ENCODE measurements around the gene ROGDI. TPM values are rescaled to one million over a fixed set of nuclear protein-coding genes. Genes with fewer than 3 reads are reported as not detected.

ROGDI gene
- total and polyA plus RNA-seq, 2 experiments from 2014 or later = 21.4 to 27.3 TPM

DNA sequence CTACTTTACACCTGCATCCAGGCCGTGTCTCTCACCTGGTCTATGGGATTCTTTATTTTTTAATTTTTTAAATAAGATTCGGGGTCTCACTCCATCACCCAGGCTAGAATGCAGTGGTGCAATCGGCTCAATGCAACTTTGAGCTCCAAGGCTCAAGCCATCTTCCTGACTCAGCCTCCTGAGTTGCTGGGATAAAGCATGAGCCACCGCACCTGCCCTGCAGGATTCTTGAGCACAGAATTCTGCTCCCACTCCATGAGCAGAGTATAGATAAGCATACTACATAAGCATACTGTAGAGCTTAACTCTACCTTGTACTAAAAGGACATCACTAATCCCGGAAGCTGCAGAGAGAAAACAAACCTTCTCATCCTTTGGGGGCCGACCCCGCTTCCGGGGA is 29.2 kb upstream of the ROGDI start:
- no peaks in the 10 kb centered on the region for H3K9me2 ChIP-seq (ENCODE audit: insufficient read depth)
- no peak overlapping the region for H3K9ac ChIP-seq
- H3F3A ChIP-seq (ENCODE audit: insufficient read depth) = no peaks in the 10 kb centered on the region
- no peaks in the 10 kb centered on the region for H3K9me3 ChIP-seq (ENCODE audit: low read depth)
- H3K27me3 ChIP-seq (replicated peaks; ENCODE audit: insufficient read depth) = no peaks in the 10 kb centered on the region
- peaks cover 64% of the 10 kb centered on the region for H3K79me2 ChIP-seq (ENCODE audit: insufficient read depth)
- H4K20me1 ChIP-seq (ENCODE audit: insufficient read depth) = no peaks in the 10 kb centered on the region
- no peak for DNase-seq
- no peaks in the 10 kb centered on the region for H3K4me1 ChIP-seq (ENCODE audit: insufficient read depth)
- in situ Hi-C loops (cut with MboI) = no loop called here
- 96 to 100% methylated on average over 8 of the region's 8 CpGs for WGBS, 2 experiments (ENCODE audit: low coverage in 1 of 2, low lambda C conversion rate in 2 of 2, missing lambda C conversion rate in 2 of 2)
- H3K4me2 ChIP-seq (ENCODE audit: unreplicated experiment) = no peak overlapping the region
- TF ChIP-seq EZH2phosphoT487 (IDR thresholded peaks at IDR 0.05; ENCODE audit: insufficient read depth, low read depth) (no peak), EZH2 (IDR thresholded peaks at IDR 0.05; ENCODE audit: insufficient read depth, poor library complexity, severe bottlenecking) (no peak)
- no peak overlapping the region for H2AFZ ChIP-seq
- H3K4me3 ChIP-seq = no peak overlapping the region
- H3K36me3 ChIP-seq (ENCODE audit: low read depth) = peaks cover 49% of the 10 kb centered on the region
- no peak overlapping the region for H3K27ac ChIP-seq

DNA sequence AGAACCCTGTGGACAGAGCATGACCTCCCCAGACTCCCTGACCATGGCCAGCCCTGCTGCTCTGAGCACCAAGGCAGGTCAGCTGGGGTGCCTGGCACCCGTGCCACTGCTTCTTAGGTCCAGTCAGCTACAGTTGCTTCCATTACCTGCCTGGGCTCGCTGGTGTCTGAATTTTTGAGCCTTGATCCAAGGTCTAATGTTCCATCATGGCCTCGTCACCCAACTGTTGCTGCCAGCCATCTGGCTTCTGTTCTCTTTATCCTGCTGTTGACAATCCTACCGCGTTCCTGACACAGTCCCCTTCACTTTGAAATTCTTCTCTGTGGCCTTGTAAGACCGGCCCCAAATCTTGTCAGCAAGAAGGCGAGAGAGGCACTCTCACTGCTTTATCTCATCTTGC is 28.0 kb upstream of the ROGDI start:
- no peaks in the 10 kb centered on the region for H3K9me3 ChIP-seq (ENCODE audit: low read depth)
- H3K9ac ChIP-seq = no peak overlapping the region
- no peaks in the 10 kb centered on the region for H3K4me1 ChIP-seq (ENCODE audit: insufficient read depth)
- WGBS, 2 experiments (ENCODE audit: low coverage in 1 of 2, low lambda C conversion rate in 2 of 2, missing lambda C conversion rate in 2 of 2) = 94 to 96% methylated on average over 7 of the region's 7 CpGs
- H3K79me2 ChIP-seq (ENCODE audit: insufficient read depth) = peaks cover 52% of the 10 kb centered on the region
- no peaks in the 10 kb centered on the region for H3K27me3 ChIP-seq (replicated peaks; ENCODE audit: insufficient read depth)
- H3K27ac ChIP-seq = no peak overlapping the region
- TF ChIP-seq EZH2 (IDR thresholded peaks at IDR 0.05; ENCODE audit: insufficient read depth, poor library complexity, severe bottlenecking) (no peak), EZH2phosphoT487 (IDR thresholded peaks at IDR 0.05; ENCODE audit: insufficient read depth, low read depth) (no peak)
- H3K9me2 ChIP-seq (ENCODE audit: insufficient read depth) = no peaks in the 10 kb centered on the region
- no peak overlapping the region for H3K4me3 ChIP-seq
- H2AFZ ChIP-seq = no peak overlapping the region
- H3F3A ChIP-seq (ENCODE audit: insufficient read depth) = no peaks in the 10 kb centered on the region
- H4K20me1 ChIP-seq (ENCODE audit: insufficient read depth) = no peaks in the 10 kb centered on the region
- DNase-seq = no peak
- no peak overlapping the region for H3K4me2 ChIP-seq (ENCODE audit: unreplicated experiment)
- in situ Hi-C loops (cut with MboI) = no loop called here
- peaks cover 46% of the 10 kb centered on the region for H3K36me3 ChIP-seq (ENCODE audit: low read depth)

DNA sequence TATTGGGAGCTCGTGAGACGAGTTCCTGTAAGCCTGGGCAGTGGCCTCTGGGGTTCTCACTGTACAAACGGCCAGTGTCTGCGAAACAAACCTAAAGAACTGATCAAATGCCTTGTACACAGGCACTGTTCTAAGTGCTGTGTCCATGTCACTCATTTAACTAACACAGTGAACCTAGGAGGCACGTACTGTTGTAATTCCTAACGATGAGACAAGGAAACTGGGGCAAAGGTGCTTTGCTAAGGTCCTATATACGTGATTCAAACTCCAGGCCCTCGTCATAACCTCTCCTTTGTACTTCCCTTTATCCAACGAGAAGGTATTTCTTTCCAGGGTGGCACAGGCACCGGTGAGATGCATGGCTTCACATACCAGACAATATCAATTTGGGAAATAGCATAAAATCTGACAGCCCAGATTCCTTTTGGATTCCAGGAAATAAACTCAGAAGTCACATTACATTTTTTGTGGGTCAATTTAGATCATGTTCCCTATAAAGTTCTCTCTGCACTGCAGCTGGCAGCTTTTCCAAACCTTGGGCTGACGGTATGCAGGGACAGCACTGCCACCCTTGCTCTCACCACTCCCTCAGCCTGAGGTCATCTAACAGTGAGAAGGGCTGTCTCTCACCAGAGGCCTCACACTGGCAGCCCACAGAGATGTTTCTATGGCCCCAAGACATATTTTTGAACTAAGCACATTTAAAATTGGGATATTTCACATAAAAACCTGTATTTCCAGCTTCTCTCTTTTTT is 26.3 kb upstream of the ROGDI start:
- H3K27ac ChIP-seq = no peak overlapping the region
- in situ Hi-C loops (cut with MboI) = no loop called here
- no peak for DNase-seq
- TF ChIP-seq EZH2phosphoT487 (IDR thresholded peaks at IDR 0.05; ENCODE audit: insufficient read depth, low read depth) = no peak
- no peak for TF ChIP-seq EZH2 (IDR thresholded peaks at IDR 0.05; ENCODE audit: insufficient read depth, poor library complexity, severe bottlenecking)
- H3K79me2 ChIP-seq (ENCODE audit: insufficient read depth) = peaks cover 35% of the 10 kb centered on the region
- no peaks in the 10 kb centered on the region for H3F3A ChIP-seq (ENCODE audit: insufficient read depth)
- H3K36me3 ChIP-seq (ENCODE audit: low read depth) = peaks cover 50% of the 10 kb centered on the region
- WGBS, 2 experiments (ENCODE audit: low coverage in 1 of 2, low lambda C conversion rate in 2 of 2, missing lambda C conversion rate in 2 of 2) = 91 to 92% methylated on average over 11 of the region's 11 CpGs
- no peaks in the 10 kb centered on the region for H3K9me2 ChIP-seq (ENCODE audit: insufficient read depth)
- no peaks in the 10 kb centered on the region for H3K27me3 ChIP-seq (replicated peaks; ENCODE audit: insufficient read depth)
- no peaks in the 10 kb centered on the region for H3K4me1 ChIP-seq (ENCODE audit: insufficient read depth)
- H3K4me3 ChIP-seq = no peak overlapping the region
- no peaks in the 10 kb centered on the region for H3K9me3 ChIP-seq (ENCODE audit: low read depth)
- H3K4me2 ChIP-seq (ENCODE audit: unreplicated experiment) = no peak overlapping the region
- no peak overlapping the region for H2AFZ ChIP-seq
- no peaks in the 10 kb centered on the region for H4K20me1 ChIP-seq (ENCODE audit: insufficient read depth)
- no peak overlapping the region for H3K9ac ChIP-seq

DNA sequence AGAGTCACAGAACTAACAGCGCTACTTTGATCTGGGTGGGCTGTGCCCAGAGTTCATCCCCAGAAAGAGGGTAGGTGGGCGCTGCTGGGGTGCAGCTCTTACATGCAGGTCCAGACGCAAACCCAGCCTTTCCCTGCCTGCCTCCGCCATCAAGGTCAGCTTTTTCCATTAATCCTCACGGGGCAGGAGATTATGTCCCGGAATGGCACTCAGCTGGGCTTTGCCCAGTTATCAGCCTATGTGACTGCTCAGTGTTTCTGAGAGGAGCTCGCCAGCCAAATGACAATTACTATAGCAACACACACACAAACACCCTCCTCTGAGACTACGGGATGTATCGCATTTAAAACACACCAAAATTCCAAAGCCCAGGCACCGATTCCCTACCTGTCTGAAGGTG is 24.5 kb upstream of the ROGDI start:
- 95 to 97% methylated on average over 10 of the region's 10 CpGs for WGBS, 2 experiments (ENCODE audit: low coverage in 1 of 2, low lambda C conversion rate in 2 of 2, missing lambda C conversion rate in 2 of 2)
- Histone ChIP-seq H3K27me3 (replicated peaks; ENCODE audit: insufficient read depth) (no peaks in the 10 kb centered on the region), H2AFZ (no peak overlapping the region), H3K4me2 (ENCODE audit: unreplicated experiment) (no peak overlapping the region), H3K9ac (no peak overlapping the region), H3K79me2 (ENCODE audit: insufficient read depth) (peaks cover 18% of the 10 kb centered on the region; the same call in 1 of the 2 replicates), H3K4me3 (no peak overlapping the region), H3K9me2 (ENCODE audit: insufficient read depth) (no peaks in the 10 kb centered on the region), H3K27ac (no peak overlapping the region), H3K36me3 (ENCODE audit: low read depth) (peaks cover 48% of the 10 kb centered on the region), H3F3A (ENCODE audit: insufficient read depth) (no peaks in the 10 kb centered on the region), H3K4me1 (ENCODE audit: insufficient read depth) (no peaks in the 10 kb centered on the region), H4K20me1 (ENCODE audit: insufficient read depth) (no peaks in the 10 kb centered on the region), H3K9me3 (ENCODE audit: low read depth) (no peaks in the 10 kb centered on the region)
- no peak for TF ChIP-seq EZH2 (IDR thresholded peaks at IDR 0.05; ENCODE audit: insufficient read depth, poor library complexity, severe bottlenecking)
- no peak for TF ChIP-seq EZH2phosphoT487 (IDR thresholded peaks at IDR 0.05; ENCODE audit: insufficient read depth, low read depth)
- in situ Hi-C loops (cut with MboI) = no loop called here
- DNase-seq = no peak
